ENCODE measurements around the gene FCGBP.

DNA sequence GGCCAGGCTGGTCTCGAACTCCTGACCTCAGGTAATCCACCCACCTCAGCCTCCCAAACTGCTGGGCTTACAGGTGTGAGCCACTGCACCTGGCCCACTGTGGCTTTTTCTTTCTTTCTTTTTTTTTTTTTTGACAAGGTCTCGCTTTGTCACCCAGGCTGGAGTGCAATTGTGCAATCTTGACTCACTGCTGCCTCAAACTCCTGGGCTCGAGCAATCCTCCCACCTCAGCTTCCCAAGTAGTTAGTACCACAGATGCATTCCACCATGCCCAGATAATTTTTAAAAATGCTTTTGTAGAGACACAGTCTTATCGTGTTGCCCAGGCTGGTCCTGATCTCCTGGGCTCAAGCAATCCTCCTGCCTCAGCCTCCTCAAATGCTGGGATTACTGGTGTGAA lies 12.1 kb upstream of the FCGBP start:
- TF ChIP-seq CTCF (conservative IDR thresholded peaks at IDR 0.05; ENCODE audit: low read depth, low read length): no peak
- no peak for TF ChIP-seq EZH2 (IDR thresholded peaks at IDR 0.05; ENCODE audit: borderline replicate concordance, low read depth, low read length, poor library complexity, severe bottlenecking)

All from A673 (cell line).